Stimulated activated CD4-positive, alpha-beta T cell treated with anti-CD3 and anti-CD28 coated beads, Interleukin-2, amount 100 ng/mL, for 4 hours (primary cell): Measurements from ENCODE around the gene PTPRD.

Experiments
- DNase-seq: peaks from one replicate; pipeline ENCODE4 v3.0.0-alpha.2; 2020; ENCODE audit warnings: low read depth

PTPRD gene

DNA sequence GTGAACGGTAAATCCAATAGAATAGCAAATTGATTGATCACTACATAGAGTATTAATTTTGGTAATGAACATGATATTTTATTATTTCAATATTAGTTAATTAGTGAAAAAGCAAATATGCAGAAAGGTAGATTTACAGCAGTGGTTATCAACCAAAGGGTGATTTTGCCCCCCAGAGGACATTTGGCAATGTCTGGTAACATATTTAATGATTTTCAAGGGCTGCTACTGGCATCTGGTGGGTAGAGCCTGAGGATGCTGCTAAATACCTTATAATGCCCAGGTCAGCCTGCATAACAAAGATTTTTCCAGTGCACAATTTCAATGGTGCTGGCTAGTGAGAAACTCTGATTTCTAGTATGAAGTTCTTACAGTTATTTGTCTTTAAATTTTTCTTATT is 1313.7 kb downstream of the PTPRD start:
- no peak for DNase-seq

DNA sequence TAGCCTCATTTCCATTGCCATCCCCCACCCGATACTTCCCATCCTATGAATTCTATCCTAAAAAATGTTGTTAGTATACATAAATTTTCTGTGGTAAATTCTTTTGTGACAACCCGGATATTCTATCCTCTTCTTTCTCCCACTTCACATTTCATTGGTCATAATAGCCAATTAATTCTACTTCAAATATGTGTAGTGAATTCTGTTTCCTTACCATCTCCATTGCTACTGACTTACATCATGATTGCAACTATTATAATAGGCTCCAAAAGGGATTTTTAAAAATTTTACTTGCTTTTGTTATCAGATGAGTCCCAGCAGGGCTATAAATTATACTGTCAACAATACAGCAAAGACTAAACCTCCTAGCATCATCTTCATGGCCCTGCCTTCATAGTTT is 1326.8 kb downstream of the PTPRD start:
- no peak for DNase-seq

DNA sequence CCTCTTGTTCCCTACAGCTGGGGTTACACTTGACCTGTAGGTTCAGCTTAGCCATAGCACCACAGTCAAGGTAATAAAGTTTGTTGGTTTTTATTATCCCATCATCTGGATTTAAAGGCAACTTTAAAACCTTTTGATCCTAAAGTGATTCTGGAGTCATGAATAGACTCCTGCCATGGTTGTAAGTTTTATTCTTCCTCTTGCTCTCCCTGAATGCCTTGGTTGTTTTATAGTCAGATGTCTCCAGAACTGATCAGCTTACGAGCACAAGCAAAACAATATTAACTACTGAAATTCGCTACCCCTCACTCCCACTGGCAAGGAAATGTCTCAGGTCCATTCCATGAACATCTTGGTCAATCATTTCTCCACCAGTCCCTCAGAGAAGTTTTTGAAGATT is 1328.6 kb downstream of the PTPRD start:
- no peak for DNase-seq

DNA sequence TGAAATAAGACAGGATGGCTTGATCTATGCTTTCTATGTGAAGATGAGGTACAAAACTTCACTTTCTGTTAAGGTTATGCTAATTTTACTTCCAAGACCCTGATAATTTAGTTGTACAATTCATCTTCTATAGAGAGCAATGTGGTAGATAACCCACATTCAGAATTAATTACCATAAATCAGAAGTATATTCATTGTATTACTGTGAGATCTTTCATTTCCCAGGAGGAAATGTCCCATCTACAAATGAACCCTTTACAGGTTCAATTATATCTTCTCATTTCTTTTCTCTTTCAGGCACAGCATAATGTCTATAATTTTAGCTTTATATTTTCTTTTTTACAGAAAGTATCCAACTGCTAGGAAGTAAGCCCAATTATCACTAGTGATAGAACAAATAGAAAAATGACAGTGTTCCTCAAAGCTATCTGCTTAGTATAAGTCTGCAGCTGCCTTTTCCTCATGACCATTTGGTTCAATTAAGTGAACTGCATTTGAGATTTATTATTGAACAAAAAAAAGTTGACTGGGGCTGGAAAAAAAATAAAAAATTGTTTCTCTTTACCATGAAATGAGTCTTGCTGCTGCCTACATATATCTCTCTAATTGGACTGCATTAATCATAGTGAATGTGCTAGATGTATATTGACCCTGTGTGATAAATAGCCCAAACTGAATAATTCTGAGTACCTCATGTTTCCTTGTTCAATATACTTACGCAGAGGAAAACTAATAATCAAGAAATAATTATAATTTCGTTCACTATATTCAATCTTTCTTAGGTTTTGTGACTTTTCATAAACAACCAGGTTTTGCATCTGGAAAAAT is 1329.4 kb downstream of the PTPRD start:
- DNase-seq, result no peak

DNA sequence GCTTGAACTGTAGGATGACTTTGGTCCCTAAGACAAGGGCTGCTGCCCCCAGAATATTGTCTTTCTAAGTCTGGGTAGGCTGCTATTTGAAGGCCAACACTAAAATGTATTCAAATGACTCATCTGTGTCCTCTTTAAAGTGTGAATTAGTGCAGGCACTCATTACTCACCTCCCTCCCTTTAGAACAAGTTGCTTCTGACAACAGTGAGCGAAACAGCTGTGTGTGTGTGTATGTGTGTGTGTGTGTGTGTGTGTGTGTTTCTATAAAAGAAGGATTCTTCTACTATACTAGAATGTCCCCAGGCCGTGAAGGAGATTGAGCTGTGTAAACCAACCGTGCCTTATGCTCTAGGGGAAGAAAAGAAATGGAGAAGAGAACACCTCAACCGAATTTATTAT is 1337.2 kb downstream of the PTPRD start:
- DNase-seq, result no peak

DNA sequence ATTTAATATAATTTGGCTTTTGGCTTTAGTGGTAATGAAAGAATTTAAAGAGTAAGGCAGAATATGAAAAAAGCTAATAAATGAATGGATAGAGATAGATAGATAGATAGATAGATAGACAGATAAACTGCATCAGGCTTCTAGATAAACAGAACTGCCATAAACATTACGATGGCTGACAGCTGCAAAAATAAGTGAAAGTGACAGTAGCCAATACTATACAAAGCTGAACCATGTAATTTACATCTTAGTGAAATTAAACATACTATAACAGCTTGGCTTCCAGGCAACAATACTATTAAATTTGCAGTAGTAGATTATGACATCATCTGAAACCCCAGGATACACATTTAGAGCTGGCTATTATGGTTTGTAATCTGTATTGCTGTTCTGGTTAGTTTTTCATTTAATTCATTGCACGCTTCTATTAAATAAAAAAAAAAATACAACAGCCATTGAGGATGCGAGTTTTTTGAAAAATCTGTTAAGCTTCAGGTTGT is 1354.8 kb downstream of the PTPRD start:
- DNase-seq, result no peak

DNA sequence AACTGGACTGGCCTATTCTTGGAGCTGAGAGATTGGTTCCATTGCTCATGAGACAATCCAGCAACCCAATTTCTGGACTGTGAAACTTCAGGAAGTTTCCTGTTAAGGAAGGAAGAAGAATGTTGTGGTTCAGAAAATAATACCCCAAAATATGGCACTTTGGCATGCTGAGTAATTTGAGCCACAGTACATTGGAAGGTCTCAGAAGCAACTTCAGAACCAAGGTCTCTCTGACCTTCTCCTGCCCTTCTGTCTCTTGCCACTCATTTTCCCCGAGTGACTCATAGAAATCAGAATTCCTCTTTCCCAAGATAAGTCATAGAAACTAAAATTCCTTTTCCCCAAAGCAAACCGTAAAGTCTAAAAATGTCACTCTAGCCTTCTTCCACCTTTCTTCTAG is 1366.1 kb downstream of the PTPRD start:
- no peak for DNase-seq

DNA sequence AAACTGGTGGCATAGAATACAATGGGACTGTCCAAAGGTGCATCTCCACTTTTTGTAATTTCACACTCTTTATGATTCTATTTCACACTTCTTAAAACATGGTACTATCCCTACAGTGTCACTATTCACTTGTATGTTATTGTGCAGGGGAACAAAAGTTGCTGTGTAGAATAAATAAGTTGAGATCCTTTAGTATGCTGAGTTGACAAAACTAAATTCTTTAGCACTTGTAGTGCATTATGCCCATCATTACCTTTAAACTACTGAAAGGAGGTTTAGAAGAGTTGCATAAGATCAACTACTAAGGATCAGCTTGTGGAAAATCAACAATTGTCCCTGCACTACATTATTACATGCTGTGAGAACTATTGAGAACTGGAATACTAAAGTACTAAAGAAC is 1380.9 kb downstream of the PTPRD start:
- no peak for DNase-seq

DNA sequence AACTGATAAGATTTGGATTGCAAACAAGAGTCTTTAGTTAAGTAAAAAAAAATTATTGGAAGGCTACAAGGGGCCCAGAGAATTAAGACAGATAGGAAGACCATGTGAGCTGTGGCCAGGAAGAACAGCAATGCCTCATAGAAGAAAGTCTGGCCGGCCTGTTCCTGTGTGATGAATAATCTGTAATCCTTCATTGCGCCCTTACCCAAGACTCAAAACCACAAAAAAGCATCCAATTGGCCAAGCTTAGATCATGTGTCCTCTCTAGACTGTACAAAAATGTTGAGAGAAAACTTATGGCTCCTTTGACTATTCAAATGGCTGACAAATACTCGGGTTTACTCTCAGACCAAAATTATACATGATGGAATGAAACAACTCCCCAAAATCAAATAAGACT is 1383.5 kb downstream of the PTPRD start:
- DNase-seq, result no peak

DNA sequence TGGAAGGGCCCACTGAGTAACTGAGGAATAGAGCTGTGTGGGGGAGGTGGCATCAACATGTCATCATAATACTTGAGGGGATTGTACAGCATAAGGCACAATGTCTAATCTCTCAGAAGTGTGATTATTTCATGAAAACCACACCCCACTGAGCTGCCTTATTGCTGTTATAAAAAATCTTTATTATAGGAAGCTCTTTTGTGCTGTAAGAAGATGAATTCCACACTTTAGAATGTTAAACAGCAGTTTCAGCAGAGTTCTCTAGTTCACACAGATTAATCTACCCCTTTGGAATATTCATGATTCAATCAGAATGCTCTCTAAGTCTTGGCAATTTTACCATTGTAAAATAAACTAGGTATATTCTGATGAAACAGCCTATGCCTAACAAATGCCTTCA is 1389.6 kb downstream of the PTPRD start:
- no peak for DNase-seq

DNA sequence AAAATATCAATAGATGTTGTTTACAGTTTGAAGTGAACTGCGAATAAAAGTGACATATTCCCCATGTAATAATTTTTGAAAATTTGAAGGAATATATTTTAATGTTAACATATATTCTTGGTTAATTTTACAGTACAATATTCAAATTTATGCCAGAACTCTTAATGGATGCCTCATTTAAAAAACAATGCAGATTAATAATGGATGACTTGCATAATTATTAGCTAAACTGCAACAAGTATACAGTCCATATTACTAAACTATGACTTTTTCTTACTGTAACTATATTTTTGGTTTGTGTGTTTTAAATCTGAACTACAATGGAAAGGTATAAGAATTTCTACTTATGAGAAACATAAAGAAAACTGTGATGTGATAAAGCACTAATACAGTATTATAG is 1390.1 kb downstream of the PTPRD start:
- no peak for DNase-seq

DNA sequence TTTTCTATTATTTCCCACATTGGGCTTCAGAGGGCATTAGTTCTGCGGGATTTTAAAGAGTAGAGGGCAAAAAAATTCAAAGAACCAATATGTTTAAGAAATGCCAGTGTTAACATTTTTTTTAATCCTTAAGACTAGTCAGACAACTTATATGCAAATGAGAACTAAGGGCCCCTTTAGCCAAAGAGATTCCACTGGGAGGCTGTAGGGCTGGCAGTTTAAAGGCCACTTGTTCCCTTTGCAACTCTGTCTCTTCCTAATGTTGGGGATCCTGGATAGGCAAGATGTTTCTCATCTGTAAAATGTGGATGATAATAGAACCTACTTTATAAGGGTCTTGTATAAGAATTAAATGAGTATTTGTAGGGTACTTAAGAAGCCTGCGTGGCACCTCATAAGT is 1395.9 kb downstream of the PTPRD start:
- no peak for DNase-seq

DNA sequence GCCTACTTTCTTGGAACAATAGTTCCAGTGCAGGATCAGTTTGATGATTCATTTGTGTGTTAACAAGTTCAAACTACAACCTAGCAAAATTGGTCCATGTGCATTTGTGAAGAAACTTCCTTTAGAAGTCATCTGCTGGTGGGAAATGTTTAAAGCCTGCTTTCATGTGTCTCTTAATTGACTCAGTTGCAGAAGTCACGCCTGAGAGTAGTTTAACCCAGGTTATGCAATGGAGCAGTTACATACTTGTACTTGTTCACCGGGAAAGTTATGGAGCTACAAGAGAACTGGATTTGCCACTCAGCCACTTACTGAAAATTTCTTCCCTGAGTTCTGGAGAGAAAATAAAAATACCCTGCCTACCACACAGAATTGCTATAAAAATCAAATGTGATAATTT is 1397.8 kb downstream of the PTPRD start:
- DNase-seq, result no peak

DNA sequence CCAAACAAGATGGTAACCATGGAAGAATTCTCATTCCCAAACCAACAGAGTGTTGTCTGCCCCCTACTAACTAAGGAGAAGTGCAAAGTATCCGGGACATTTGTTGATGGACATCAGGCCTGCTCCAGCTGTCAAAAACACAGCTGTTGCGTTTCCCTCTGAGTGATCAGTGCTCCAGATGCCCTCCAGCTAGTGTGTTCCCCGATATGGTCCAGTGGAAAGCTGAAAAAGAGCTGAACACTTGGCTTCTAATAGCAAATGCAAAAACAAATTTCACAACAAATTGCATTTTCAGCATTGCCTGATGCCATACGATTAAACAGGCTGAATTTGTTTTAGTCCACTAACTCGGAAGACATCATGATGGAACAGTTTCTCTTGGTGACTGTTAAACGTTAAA is 1398.7 kb downstream of the PTPRD start:
- DNase-seq, result no peak

DNA sequence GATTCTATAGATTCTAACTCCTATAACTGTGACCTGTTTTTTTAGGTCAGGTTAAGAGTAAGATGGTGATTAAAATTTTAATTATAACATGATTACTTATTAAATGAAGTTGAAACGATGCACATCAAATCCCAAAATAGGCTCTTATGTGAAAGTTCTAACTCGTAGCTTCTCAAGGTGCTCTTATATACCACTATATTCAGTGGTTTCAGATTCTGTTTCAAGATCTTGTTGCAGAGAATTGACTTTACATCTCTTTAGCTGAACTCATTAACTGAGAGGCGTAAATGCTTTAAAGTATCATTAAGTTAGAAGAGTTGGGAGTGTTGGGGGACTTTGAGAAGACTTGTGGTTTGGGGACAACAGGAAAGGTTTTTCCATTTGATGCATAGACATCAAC is 1399.8 kb downstream of the PTPRD start:
- DNase-seq, result no peak

DNA sequence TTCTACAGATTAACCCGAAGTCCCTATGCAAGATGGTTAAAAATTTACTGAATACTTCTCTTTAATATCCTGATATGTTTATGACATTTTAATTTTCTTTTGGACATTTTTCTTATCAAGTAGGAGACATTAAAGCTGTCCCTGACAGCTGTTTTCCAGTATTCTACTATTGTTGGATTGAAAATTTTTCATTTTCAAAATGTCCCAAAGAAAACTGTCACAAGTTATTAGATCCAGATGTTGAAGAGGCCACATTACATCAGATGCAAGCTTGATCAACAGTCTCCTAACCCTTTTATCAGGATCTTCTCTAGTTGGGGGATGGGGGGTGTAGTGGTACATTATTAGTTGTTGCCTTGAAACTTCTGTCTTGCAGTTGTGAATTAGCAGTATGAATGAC is 1410.5 kb downstream of the PTPRD start:
- DNase-seq, result no peak

DNA sequence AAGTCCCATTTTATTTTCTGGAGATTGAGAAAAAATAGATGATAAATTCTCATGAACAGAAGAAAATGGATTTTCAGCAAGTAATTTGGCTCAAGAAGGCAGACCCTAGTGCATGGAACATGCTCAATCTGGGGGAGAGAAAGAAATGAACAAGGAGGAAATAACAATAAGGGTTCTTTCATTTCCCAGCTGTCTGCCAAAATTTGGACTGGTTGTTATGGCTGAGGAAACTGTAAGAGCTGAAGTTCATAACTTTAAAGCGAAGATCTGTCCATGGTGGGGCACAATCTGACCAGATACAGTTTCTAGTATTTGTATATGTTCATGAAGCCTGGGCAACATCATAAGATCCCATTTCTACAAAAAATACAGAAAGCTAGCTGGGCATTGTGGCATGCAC is 1426.7 kb downstream of the PTPRD start:
- no peak for DNase-seq

DNA sequence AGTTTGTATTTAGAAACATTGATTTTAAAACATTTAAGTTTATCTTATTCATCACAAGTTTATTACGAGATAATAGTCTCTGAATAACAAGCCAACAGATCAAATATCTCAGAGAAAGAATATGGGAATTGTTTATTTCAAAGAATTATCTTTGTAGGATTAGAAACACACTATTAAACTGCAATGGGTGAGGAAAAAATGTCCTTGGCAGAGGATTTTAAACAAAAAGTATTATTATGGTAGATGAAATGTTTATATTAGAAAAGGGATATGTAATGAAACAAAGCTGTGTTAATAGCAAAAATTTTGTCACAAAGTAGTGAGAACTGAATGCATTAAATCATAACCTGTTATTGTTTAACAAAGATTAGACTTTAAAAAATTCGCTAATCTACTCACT is 1430.4 kb downstream of the PTPRD start:
- no peak for DNase-seq

DNA sequence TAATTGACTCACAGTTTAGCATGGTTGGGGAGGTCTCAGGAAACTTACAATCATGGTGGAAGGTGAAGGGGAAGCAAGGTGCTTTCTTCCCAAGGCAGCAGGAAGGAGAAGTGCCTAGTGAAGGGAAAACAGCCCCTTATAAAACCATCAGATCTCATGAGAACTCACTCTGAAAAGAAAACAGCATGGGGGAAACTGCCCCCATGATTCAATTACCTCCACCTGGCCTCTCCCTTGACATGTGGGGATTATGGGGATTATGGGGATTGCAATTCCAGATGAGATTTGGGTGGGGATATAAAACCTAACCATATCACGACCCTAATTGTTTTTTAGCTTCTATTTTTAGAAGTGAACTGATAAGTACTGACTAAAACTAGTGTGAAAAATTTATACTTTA is 1435.7 kb downstream of the PTPRD start:
- no peak for DNase-seq

DNA sequence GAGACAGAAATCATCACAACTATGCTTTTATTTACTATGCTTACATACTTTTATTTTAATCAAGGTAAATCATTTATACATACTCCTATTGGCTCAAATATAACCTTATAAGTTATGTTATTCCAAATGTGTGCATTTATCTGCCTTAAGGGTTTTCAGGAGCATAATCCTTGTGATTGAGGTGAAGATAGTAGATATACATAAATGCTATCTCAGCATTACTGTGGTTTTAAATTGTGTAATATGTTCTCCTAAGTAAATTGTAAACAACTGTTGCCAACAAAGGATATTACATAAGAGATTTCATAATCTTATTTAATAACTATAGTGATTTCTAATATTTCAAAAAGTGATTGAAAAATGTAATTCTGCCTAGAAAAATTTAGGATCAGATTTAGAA is 1438.4 kb downstream of the PTPRD start:
- no peak for DNase-seq

DNA sequence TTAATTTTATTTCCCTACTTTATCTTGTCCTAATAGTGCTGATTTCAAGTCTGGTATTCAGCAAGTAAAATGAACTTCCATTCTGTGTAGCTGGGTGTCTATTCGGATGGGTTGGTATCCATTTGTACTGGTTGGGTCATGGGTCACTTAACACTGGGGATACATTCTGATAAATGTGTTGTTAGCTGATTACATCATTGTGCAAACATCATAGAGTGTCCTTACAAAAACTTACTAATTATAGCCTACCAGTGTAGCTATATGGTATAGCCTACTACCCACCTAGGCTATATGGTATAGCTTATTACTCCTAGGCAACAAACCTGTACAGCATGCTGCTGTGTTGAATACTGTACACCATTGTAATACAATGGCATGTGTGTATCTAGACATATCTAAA is 1439.5 kb downstream of the PTPRD start:
- DNase-seq, result no peak

DNA sequence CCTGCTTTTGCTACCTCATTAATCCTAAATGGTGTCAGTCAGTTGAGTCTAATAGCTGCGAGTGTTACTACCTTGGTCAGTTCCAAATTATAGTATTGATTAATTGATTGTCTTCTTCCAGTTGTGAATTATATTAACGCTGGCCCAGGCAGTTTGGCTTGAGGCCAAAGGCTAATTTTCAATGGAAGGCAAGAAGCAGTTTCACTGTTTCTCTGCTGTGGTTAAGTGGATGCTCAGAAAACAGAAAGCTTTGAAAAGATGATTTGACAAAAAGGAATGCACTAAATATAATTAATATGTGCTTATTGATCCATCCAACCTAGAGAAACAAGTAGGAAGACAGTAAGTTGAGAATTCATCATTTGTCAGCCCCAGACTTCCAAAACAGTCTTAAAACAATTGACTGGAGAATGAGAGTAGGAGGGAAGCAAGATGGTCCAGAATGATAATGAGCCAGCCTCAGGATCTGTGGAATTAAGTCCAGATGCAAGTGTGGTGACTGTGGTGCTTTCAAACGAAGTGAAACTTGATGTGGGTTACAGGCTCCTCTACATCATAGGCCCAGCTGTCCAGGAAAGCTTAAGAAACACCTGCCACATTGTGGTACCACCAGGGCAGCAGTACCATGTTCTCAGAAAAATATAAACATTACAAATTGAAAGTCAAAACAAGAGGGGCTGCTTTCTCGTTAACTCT is 1442.2 kb downstream of the PTPRD start:
- no peak for DNase-seq

DNA sequence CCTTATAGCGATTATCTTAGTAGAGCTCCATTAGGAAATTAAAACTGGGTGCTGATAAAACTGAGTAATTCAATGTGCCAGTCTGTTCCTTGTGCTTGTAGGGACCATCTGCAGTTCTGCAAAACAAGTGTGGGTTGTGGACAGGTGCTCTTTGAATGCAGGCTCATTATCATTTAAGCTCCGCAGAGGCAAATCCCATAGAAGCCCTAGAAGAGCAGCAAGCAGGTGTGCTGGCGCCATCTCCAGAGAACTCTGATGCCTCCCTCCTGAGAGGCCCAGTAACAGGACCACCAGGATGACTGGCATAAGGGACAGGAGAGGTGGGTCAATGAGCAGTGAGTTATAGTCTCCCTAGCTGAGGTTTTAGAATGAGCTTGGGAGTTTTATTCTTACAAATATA is 1470.8 kb downstream of the PTPRD start:
- no peak for DNase-seq

DNA sequence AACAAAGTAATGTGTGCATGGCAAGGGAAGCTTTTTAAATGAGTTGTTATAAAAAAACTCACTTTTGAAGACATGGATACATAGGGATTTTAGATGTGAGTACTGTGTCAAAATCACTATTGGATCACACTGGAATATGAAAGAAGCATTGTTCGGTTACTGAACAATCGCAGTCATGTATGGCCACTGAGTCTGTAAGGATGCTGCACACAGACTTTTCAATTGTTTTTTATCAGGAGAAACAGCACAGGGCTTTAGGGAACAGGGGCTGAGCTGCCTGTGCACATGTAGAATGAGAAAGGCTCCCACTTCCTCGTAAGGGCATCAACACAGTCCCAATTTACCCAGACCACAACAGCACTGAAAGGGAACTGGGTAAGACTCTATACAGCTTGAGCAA is 1479.3 kb downstream of the PTPRD start:
- DNase-seq, result no peak
